ENCODE data around the gene CLSTN2. TPM values are rescaled to one million over a fixed set of nuclear protein-coding genes. Genes with fewer than 3 reads are reported as not detected.

The CLSTN2 gene
- total and polyA plus RNA-seq, 2 of the 4 experiments (the other 2 are of a cell fraction), result under 0.01 to 0.07 TPM

- dilution Hi-C loops (cut with HindIII; ENCODE audit: low sequenced_read_pairs, unreplicated experiment), result no loop called here
- POLR2A ChIA-PET (ENCODE audit: unreplicated experiment), result no interaction called here
- BruUV-seq (replicated peaks), result no TSS peak
Measured at GRCh38 chr3:140568131-140568530, 633.1 kb downstream of the CLSTN2 start.

More at GRCh38 chr3:140568131-140568530, 633.1 kb downstream of the CLSTN2 start:
- Histone ChIP-seq H4K8ac (ENCODE audit: low read depth in 2 of 2, low read length in 2 of 2) (no peak overlapping the region), H2AFZ (replicated peaks; ENCODE audit: low read length, poor library complexity) (no peak overlapping the region), H3K23ac (ENCODE audit: low read depth, low read length) (no peak overlapping the region), H4K20me1 (ENCODE audit: insufficient read depth, low read length) (no peaks in the 10 kb centered on the region), H3K79me1 (ENCODE audit: low read depth in 1 of 2, low read length in 2 of 2) (no peaks in the 10 kb centered on the region), H3K4ac (ENCODE audit: low read depth, low read length) (no peak overlapping the region), H2BK20ac (ENCODE audit: low read depth, low read length) (no peak overlapping the region), H2BK15ac (ENCODE audit: low read depth, low read length) (no peak overlapping the region), H3K27me3 (ENCODE audit: control insufficient read depth, insufficient read depth, low read length) (no peaks in the 10 kb centered on the region), H3K36me3 (ENCODE audit: control insufficient read depth, insufficient read depth, low read length) (no peaks in the 10 kb centered on the region), H2BK120ac (ENCODE audit: low read depth, low read length) (no peak overlapping the region), H3K18ac (ENCODE audit: low read depth, low read length) (no peak overlapping the region), H3K4me1 (ENCODE audit: control insufficient read depth, insufficient read depth, low read length) (no peaks in the 10 kb centered on the region), H3K9me1 (ENCODE audit: insufficient read depth, low read length) (no peaks in the 10 kb centered on the region), H2BK5ac (ENCODE audit: low read depth, low read length, poor library complexity, severe bottlenecking) (no peak overlapping the region), H4K5ac (ENCODE audit: low read depth, low read length) (no peak overlapping the region), H3K14ac (replicated peaks; ENCODE audit: low read depth, low read length) (no peak overlapping the region), H3K9me3 (ENCODE audit: control insufficient read depth, insufficient read depth, low read length) (peaks cover 4% of the 10 kb centered on the region), H3K4me2 (ENCODE audit: low read depth, low read length) (no peak overlapping the region), H2AK9ac (replicated peaks; ENCODE audit: low read depth, low read length, poor library complexity) (no peak overlapping the region), H4K91ac (ENCODE audit: insufficient read depth, low read depth, low read length) (no peak overlapping the region), H3K4me3 (ENCODE audit: insufficient read depth, low read depth, low read length) (no peak overlapping the region), H2AK5ac (ENCODE audit: low read depth, low read length) (no peak overlapping the region), H3K56ac (ENCODE audit: extremely low read depth, insufficient read depth, low read length) (no peak overlapping the region), H3K27ac (ENCODE audit: insufficient read depth, low read length) (no peak overlapping the region), H3K9ac (ENCODE audit: low read depth, low read length) (no peak overlapping the region)
- intact Hi-C loops (cut with micrococcal nuclease), result no loop called here
- CTCF ChIA-PET, result no interaction called here
- in situ Hi-C loops (cut with MboI; ENCODE audit: low sequenced_read_pairs), result no loop called here
- ATAC-seq (ENCODE audit: low read depth) (no peak), DNase-seq (no peak)
- no CpG with 5 or more reads among the region's 2 CpGs for WGBS, 2 experiments (ENCODE audit: extremely low coverage in 2 of 2, insufficient read length in 1 of 2)
- TF ChIP-seq RFX5 (IDR thresholded peaks at IDR 0.05; ENCODE audit: low read depth, low read length), result no peak
- no peak for TF ChIP-seq BHLHE40 (IDR thresholded peaks at IDR 0.05; ENCODE audit: low read depth, low read length)
- TF ChIP-seq POLR2A (IDR thresholded peaks at IDR 0.05; ENCODE audit: low read depth, low read length), result no peak
- TF ChIP-seq NFE2L2 (IDR thresholded peaks at IDR 0.05; ENCODE audit: low read depth, low read length), result no peak
- no peak for TF ChIP-seq ELK1 (IDR thresholded peaks at IDR 0.05; ENCODE audit: borderline replicate concordance, low read depth, low read length)
- TF ChIP-seq MXI1 (IDR thresholded peaks at IDR 0.05; ENCODE audit: borderline replicate concordance, low read depth, low read length), result no peak

Measured in IMR-90 (cell line).